Endometrium (tissue), 2 donors: ENCODE data around the gene SPATC1L.

Source experiments
- FAIRE-seq: peaks from 2 replicates; lab custom pipeline; 2012; peaks lifted over from hg19 to GRCh38; lab: Jason Lieb, UNC
- donor health status: control.
- donor health status: control.

Gene SPATC1L

GRCh38 chr21:46160907-46161632, 23.2 kb downstream of the SPATC1L start:
- no peak for FAIRE-seq

DNA sequence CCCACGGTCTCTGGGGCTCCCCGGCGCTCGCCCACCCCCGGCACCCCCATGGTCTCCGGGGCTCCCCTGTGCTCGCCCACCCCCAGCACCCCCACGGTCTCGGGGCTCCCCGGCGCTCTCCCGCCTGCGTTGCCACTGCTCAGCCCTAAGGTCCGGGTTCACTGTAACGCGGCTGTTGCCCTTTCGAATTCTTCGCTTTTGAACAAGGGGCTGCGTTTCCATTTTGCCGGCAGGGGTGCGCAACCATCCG, 23.7 kb downstream of the SPATC1L start:
- no peak for FAIRE-seq

- no peak for FAIRE-seq
Measured at GRCh38 chr21:46159841-46160656, 24.2 kb downstream of the SPATC1L start.

DNA sequence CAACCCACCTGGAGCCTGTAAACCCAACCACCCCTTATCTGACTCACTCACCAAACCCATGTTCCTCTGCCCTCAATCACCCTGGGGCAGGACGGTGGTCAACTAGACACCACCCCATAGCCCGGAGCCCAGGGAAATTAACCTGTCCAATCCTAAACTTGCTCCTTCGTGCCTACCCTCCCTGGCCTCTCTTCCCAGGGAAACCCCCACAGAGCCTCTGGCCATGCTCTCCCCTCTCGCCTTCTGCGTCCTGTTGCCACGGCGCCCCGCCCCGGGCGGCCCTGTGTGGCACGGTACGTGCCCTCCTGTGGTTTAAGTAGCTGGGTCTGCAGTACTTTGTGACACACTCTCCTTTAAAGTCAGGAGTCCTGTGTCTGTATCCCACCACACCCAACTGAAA, 24.9 kb downstream of the SPATC1L start:
- FAIRE-seq = no peak

- no peak for FAIRE-seq
Measured at GRCh38 chr21:46158666-46159300, 25.5 kb downstream of the SPATC1L start.

DNA sequence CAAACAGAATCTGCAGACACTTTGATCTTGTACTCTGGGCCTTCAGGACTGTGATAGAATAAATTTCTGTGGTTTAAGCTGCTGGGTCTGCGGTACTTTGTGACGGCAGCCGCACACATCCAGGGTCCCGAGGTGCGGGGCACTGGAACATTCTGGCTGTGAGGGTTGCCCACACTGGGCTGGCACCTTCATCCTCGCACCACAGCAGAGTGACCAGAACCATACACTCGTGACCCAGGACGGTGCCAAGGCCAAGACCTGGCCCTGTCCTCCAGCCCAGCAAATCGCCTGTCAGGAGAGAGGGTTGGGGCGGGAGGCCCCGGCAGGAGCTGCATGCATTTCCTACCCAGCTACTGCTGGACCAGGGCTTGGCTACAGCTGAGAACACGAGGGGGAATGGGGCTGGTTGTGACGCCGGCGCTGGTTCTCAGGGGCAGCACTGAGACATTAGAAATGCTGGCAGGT, 26.2 kb downstream of the SPATC1L start:
- FAIRE-seq = no peak

DNA sequence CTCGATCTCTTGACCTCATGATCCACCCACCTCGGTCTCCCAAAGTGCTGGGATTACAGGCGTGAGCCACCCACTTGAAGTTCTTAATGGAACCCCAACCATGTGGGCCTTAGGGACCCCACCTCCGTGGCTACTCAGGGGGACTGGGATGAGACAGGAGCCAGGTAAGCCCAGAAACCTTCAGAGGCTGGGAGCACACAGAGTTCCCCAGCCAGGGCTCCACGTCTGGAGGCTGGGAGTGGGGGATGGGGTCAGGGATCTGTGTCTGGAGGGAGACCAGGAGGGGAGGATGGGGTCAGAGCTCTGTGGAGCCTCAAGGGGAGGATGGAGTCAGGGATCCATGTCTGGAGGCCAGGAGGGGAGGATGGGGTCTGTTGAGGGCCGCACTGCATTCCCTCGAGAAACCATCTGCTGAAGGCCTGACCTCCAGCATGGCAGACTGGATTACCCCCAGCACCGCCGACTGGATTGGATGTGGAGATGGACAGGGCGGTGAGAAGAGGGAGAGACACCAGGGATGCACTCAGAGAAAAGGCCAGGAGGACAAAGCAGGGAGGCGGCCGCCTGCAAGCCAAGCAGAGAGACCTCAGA, 26.8 kb downstream of the SPATC1L start:
- no peak for FAIRE-seq

DNA sequence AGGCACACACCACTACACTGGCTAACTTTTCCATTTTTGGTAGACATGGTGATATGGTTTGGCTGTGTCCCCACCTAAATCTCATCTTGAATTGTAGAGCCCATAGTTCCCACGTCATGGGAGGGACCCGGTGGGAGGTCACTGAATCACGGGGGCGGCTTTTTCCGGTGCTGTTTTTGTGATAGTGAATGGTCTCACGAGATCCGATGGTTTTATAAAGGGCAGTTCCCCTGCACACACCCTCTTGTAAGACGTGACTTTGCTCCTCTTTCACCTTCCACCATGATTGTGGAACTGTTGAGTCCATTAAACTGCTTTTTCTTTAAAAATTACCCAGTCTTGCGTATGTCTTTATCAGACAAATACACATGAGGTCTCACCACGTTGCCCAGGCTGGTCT, 27.6 kb downstream of the SPATC1L start:
- FAIRE-seq = no peak

- no peak for FAIRE-seq
Measured at GRCh38 chr21:46156378-46156645, 27.9 kb downstream of the SPATC1L start.

GRCh38 chr21:46155514-46156377, 28.5 kb downstream of the SPATC1L start, which contains the start of gene FTCD:
Gene FTCD (minus strand): TSS chr21:46155579. CDS start chr21:46155523, 56 bp downstream.
- no peak for FAIRE-seq

GRCh38 chr21:46154955-46155513, 29.2 kb downstream of the SPATC1L start:
- FAIRE-seq = no peak

DNA sequence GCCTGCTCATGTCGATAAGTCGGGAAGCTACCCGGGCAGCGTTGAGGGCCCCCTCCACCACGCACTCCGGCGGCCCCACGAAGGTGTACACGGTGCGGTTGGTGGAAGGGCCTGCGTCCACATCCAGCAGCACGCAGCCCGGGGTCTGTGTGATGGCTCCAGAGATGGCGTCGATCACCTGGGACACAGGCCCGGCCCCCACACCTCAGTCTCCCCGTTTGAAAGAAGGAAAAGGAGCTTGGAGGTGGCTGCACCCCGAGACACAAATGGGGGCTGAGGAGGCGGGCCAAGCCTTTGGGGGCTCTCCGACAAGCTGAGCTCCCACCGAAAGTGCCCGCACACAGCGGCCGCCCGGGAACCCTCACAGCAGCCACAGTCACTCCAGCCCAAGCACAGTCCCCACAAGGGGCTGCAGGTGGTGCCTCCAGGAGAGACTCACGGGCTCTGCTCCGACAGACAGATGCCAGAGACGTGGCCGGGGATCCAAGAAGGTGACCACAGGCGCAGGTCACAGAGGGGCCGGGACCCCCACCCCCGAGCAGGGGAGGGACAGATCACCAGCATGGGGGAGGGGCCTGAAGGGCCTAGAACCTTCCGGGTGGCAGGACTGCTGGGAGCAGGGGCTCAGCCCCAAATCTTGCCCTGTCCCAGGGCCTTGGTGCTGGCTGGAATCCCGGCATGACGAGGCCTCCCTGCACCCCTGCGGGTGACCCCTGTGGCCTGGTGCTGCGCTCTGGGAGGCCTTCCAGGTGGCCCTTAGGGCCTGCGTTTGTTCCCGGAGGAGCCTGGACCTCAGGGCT, 29.9 kb downstream of the SPATC1L start:
- FAIRE-seq = no peak

DNA sequence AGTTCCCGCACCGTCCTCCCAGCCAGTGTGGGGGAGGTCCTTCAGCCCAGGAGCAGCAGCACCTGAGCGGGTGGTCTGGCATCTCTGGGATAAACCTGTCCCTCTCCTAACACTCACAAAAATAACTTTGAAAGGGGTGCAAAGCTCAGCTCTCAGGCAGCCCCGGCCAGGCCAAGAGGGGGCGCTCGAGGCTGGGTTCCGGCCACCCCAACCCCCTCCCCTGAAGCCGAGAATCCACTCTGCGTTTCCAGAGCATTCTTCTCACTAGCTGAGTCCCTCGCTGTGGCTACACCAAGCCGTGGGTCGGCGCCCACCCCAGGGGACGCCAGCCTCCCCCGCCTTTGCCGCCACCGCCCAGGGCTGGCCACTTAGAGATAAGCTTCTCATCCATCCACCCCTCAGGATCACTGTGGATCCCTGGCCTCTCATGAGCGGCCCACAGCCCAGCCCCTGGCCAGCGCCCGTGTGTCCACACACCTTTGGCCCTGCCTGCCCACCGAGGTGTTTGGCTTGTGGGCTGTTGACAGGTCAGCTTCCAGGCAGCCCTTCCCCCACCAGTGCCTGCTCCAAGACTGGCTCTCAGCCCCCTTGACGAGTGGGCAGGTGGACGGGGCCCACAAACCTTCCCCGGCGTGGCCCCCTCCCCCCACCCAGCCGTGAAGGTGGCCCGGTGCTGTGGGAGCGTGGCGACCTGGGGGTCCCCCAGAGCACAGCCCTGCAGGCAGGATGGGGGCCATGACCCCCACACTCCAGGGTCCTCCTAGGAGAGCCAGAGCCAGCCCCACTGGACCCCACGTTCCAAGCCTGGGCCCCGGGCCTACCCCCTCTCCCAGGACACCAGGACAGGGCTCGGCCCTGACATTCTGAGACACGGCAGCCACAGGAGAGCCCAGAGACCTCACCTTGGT, 30.8 kb downstream of the SPATC1L start:
- FAIRE-seq = no peak

DNA sequence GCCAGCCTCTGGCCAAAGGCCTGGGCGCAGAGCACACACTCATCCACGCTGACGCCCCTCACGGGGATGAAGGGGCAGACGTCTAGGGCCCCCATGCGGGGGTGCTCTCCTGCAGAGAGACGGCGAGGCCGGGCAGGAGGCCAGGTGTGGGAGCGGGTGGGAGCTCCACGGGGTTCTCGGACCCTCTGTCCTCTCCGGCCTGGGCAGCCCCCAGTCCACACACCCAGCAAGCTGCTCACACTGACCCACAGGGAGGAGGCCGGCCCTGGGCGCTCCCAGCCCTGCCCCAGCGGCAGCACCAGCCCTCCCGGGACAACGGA, 31.4 kb downstream of the SPATC1L start:
- no peak for FAIRE-seq

DNA sequence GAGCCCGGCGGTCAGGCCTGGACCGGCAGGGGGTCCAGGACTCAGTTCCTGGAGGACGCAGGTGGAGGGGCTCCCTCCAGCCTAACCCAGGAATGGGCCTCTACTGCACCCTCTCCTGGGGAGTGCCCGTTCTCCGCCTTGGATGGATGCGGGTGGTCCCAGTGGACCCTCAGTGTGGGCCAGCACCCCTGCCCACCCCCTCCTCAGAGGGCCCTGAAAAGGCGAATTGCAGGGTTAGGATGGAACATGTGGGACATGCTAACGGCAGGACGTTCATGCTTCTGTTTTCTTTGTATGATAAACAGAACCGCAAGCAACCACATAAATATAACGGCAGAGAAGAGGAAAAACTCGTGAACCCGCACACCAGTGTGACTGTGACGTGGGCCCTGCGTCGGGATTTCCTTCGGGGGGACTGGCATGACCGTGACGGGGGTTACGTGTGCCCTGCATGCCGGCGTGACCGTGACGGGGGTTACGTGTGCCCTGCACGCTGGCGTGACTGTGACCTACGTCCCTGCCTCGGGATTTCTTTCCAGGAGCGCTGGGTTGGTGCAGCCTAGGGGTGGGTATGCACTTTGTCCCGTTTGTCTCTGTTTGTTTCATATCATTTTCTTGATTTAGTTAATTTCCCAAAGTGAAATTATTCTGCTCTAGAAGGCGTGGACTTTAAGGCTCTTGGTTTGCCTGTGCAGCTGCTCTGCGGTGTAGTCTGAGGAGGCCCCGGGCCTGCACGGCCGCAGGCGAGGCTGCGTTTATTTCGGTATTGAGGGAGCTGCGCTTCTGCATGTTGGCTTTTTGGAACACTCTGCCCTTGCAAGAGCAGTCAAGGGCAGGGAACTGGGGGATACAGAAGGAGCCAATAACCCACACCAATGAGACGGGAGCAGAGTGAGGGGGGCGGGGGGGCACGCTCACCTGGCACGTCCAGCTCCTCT, 32.0 kb downstream of the SPATC1L start:
- no peak for FAIRE-seq

- FAIRE-seq = no peak
Measured at GRCh38 chr21:46151261-46151988, 32.8 kb downstream of the SPATC1L start.

DNA sequence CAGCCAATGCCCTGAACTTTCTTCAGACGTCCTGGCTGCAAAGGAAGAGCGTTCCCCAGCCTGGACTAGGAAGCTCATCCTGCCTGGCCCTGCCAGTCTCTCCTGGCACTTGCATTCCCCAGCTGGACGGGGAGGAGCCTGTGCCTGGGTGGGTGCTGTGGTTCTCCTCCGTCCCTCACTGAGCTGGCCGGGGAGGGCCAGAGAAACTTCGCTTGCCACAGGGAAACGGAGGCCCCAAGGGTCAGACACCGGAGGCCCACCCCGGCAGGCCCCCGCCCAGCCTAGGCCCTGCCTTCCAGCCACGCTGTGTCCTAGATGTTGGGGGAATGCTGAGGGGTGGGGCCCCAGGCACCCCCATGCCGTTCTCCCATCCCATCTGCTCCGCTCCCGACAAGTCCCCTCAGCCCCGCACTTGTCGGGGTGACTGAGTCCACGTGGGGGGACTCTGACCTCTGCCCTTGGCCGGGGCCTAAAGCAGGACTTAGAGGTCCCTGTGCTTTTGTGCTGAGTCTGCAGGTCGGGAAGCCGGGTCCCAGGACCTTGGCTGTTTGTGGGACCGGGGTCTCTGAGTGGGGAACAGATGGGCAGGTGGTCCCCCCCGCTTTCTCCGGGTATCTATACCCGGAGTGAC, 33.7 kb downstream of the SPATC1L start:
- FAIRE-seq = no peak

GRCh38 chr21:46150073-46150472, 34.2 kb downstream of the SPATC1L start:
- no peak for FAIRE-seq
